VCaP (cell line): ENCODE measurements around the gene POLR3E.

Experiments
- H3K27ac ChIP-seq: fragments of 450-650 bp; 2 replicates; pipeline ENCODE4 v1.5.1; 2017
- TF ChIP-seq, protein P1 (sequence below): fragments of 450-650 bp; conservative IDR thresholded peaks from 2 replicates; pipeline ENCODE4 v1.5.1; 2017; ENCODE audit warnings: mild to moderate bottlenecking, moderate library complexity

The POLR3E gene

GRCh38 chr16:22360963-22361659 is 63.9 kb downstream of the POLR3E start:
- TF ChIP-seq, protein P1, sequence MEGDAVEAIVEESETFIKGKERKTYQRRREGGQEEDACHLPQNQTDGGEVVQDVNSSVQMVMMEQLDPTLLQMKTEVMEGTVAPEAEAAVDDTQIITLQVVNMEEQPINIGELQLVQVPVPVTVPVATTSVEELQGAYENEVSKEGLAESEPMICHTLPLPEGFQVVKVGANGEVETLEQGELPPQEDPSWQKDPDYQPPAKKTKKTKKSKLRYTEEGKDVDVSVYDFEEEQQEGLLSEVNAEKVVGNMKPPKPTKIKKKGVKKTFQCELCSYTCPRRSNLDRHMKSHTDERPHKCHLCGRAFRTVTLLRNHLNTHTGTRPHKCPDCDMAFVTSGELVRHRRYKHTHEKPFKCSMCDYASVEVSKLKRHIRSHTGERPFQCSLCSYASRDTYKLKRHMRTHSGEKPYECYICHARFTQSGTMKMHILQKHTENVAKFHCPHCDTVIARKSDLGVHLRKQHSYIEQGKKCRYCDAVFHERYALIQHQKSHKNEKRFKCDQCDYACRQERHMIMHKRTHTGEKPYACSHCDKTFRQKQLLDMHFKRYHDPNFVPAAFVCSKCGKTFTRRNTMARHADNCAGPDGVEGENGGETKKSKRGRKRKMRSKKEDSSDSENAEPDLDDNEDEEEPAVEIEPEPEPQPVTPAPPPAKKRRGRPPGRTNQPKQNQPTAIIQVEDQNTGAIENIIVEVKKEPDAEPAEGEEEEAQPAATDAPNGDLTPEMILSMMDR = no peak
- H3K27ac ChIP-seq = no peak overlapping the region

GRCh38 chr16:22364241-22364640 is 67.0 kb downstream of the POLR3E start:
- TF ChIP-seq, protein P1 = no peak
- H3K27ac ChIP-seq = no peak overlapping the region

DNA sequence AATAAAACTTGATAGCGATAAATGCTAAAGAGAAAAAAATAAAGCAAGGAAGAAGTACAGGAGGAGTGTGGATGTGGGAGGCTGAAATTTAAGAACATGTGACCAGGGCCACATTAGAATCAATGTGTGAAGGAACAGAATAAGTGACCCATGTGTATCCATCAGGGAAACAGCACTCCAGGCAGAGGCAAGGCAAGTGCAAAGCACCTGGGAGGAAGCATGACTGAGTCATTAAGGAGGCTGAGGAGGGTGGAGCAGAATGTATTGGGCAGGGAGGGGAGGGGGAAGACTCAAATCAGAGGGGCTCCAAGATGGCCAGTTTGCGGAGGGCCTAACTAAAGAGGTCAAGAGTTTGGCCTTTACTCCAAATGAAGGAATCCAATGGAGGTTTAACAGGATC is 69.2 kb downstream of the POLR3E start:
- TF ChIP-seq, protein P1 = no peak
- H3K27ac ChIP-seq = no peak overlapping the region

GRCh38 chr16:22366889-22367288 is 69.7 kb downstream of the POLR3E start:
- TF ChIP-seq, protein P1 = no peak
- H3K27ac ChIP-seq = no peak overlapping the region

- peak overlapping the region; percentile 68 for H3K27ac ChIP-seq
These were observed 71.1 kb downstream of the POLR3E start for GRCh38 chr16:22368200-22368826.

GRCh38 chr16:22369221-22369811 is 72.1 kb downstream of the POLR3E start:
- TF ChIP-seq, protein P1 = no peak
- H3K27ac ChIP-seq = peak overlapping the region; percentile 68

DNA sequence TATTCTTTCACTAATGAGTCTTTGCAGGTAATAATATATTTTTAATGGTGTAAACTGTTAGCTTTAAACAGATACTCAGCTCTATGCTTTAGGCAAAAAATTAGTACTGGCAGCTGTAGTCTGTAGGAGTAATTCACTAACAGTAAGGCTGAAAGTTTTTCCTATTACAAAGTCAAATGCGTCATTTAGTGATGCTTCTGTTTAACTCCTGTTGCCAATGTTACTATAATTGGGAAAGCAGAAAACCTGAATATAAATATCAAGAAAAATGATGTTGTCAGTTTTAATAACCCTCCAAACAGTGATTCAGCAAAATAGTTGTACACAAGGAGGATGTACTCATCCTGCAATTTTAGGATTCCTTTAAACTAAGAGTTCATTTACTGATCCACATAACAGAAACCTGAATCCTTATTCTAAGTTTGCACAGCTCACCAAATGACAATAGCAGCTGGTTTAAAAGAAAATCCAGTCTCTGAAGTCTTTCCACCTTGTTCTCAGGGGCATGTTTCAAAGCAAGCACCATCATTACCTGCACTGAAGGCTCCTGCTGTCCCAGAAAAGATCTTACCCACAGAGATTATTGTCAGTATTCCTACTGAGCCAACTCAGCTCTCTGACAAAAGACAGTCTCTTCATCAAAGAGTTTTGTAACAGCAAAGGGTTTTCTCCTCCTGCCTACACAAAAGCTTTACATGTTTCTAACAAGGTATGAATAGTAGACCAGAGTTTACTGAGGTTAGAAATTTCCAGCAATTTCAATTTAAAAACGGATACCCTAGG is 73.0 kb downstream of the POLR3E start:
- peak overlapping the region; percentile 68; the same call in 1 of the 2 replicates for H3K27ac ChIP-seq
- TF ChIP-seq, protein P1 = no peak
